ENCODE measurements around the gene RHOU. TPM values are rescaled to one million over a fixed set of nuclear protein-coding genes. Genes with fewer than 3 reads are reported as not detected.
"Not testable (repeated sequence)": the region's sequence is repeated elsewhere in the genome, so short reads cannot be mapped to it uniquely, and the experiment has no call there.

RHOU gene
- total RNA-seq = 0.54 TPM

DNA sequence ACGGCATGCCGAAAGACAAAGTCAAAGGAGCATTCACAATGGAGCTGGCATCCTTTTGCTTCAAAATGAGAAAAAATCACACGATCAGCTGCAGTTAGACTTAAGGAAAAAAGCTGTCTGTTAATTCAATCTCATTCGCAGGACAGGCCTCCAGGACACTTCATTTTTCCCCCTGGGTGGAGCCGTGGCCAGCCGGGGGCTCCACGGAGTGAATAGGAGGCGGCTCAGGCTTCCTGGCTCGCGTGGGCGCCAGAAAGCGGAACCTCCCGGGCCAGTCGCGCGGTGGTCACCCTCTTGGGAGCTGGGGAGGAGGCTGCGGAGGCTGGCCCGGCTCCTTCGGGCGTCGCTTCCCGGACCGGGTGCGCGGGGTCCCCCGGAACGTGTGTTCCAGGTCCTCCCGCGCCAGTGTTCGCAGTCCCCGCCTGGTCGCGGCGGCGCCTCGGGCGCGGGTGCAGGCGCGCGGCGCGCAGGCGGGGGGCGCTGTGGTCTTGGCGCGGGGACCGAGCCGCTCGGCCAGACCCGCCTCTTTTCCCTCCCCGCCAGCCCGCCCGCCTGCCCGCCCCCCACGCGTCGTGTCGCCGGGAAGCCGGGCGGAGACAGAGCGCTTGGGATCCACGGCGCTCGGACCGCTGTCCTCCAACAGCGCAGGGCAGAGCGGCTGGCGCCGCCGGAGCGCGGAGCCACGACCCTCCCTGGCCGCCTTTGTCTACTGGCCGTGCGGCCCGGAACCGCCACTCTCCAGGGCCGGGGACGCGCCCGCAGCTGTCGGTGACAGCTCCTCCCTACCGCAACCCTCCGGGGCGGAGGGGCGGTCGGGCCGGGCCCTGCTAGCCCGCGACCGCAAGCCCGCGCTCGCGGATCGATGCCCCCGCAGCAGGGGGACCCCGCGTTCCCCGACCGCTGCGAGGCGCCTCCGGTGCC lies at the start of gene RHOU:
RHOU (plus strand) TSS at position 599 of the 921 bp plus-strand sequence; CDS start at position 863, 264 bp downstream.
- DNase-seq (ENCODE audit: low read depth in 2 of 3, low spot score in 2 of 3) = peak; percentile 49 to 63 (median 59)

- DNase-seq (ENCODE audit: low read depth in 2 of 3, low spot score in 2 of 3) = no peak
These were observed 47.7 kb upstream of the RHOU start for GRCh38 chr1:228687587-228687986.

GRCh38 chr1:228689255-228689654 lies 46.0 kb upstream of the RHOU start:
- no peak for DNase-seq (ENCODE audit: low read depth in 2 of 3, low spot score in 2 of 3)

- DNase-seq (ENCODE audit: low read depth in 2 of 3, low spot score in 2 of 3) = no peak
These were observed 44.1 kb upstream of the RHOU start for GRCh38 chr1:228691211-228691610.

GRCh38 chr1:228691926-228692325 lies 43.4 kb upstream of the RHOU start:
- DNase-seq (ENCODE audit: low read depth in 2 of 3, low spot score in 2 of 3) = peak in 2 of 3 donors; percentile 50 to 69

DNA sequence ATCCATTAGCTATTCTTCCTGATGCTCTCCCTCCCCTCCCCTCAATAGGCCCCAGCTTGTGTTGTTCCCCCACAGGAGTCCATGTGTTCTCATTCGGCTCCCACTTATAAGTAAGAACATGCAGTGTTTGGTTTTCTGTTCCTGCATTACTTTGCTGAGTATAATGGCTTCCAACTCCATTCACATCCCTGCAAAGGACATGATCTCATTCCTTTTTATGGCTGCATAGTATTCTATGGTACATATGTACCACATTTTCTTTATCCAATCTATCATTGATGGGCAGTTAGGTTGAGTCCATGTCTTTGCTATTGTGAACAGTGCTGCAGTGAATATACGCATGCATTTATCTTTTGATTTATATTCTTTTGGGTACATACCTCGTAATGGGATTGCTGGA lies 40.8 kb upstream of the RHOU start:
- DNase-seq (ENCODE audit: low read depth in 2 of 3, low spot score in 2 of 3) = not testable (repeated sequence)

DNA sequence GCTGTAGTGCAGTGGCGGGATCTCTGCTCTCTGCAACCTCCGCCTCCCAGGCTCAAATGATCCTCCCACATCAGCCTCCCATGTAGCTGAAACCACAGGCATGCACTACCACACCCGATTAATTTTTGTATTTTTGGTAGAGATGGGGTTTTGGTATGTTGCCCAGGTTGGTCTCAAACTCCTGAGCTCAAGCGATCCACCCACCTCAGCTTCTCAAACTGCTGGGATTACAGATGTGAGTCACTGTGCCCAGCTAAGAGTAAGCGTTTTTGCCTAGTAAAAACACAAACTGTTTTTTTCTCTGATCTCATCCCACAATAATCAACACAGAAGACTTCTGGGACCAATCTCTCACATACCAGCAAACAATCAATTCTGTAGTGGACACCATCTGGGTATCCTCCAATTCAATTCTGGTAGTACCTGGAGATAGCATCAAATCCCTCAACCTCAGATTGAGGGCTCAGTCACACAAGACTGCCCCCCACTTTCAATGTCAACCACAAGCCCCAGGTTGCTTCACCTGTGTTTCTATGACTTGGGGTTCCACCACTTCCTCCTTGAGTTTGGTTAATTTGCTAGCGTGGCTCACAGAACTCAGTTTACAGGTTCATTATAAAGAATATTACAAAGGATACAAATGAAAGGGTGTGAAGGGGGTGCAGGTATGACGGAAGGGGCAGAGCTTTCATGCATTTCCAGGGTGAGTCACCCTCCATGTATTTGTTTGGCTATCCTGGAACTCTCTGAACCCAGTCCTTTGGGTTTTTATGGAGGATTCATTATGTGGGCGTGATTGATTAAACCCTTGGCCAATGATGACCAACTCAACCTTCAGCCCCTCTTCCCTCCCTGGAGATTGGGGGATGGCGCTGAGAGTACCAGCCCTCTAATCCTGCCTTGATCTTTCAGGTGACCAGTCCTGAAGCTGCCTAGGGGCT lies 40.0 kb upstream of the RHOU start:
- no peak for DNase-seq (ENCODE audit: low read depth in 2 of 3, low spot score in 2 of 3)

DNA sequence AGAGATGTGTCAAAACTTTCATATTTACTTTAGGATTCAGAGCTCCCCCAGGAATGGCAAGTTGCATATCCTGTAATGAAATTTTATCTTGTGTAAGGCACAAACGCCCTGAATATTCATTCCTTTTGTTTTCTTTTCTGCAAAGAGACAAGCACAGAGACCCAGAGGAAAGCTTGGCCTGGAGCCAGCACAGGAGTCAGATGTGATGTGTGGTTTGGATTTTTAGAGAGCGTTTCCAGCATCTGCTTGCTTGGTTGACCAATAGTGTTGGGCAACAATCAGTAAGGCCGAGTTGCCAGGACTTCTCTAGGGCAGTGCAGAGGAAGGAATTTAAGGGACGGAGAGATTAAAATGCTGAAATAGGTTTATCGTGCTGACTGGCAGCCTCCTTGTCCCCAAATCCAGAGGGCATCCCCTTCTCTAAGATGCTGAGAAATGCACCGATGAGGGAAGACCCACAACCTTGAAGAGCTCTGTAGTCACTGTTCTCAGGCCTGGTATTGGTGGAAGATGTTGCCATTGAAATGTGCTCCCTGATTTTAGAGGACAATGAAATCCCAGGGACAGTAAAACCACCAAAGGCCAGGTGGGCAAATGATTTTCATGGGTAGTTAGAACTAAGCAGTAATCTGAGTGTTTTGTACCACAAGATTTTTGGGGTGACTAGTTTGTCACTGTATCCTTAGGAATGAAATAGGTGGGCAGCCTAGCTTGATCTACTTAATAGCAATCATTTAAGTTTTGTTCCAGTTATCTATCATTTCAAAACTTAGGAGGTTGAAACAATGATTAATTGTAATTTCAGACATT lies 37.9 kb upstream of the RHOU start:
- DNase-seq (ENCODE audit: low read depth in 2 of 3, low spot score in 2 of 3) = peak in 2 of 3 donors; percentile 44 to 76

DNA sequence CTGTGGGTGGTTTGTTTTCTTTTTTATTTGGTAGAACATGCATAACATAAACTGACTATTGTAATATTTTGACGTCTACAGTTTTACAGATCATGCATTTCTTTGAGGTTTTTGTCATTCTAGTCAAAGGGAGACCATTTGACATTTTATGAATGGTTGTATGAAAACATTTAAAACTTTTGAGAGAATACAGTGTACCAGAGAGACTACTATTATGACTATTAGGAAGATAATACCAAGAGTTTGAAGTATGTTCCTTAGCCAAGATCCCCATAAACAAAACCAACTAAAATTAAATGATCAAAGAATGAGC lies 37.3 kb upstream of the RHOU start:
- no peak for DNase-seq (ENCODE audit: low read depth in 2 of 3, low spot score in 2 of 3)

DNA sequence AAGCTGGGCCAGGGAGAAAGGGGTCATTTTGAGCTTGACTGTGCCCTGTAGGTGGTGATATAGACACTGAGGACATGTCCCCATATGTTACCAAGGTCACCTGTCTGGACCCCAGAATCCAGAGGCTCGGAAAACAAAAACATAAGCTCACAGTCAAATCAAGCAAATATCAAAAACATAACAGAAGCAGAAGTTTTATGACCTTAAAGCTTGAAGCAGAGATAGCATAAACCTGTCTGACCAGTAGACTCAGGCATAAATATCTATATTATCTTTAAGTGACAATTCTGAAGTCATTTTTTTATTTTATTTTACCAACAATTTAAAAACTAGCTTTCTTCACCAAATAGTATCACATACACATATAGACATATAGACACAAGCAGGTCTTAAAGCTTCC lies 32.8 kb upstream of the RHOU start:
- no peak for DNase-seq (ENCODE audit: low read depth in 2 of 3, low spot score in 2 of 3)

DNA sequence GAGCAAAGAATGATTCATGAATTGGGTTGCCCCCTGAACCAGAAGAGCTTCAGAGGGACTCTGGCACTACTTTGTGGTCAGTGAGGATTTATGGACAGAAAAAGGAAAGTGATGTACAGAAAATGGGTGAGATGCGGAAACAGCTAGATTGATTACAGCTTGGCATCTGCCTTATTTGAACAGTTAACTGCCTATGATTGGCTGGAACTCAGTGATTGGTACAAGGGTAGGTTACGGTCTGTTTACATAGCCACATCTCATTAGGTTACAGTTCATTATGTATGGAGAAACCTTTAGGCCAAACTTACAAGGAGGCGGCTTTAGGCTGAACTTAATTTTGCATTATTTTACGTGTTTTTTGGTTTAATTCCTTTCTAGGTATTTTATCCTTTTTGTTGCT lies 29.0 kb upstream of the RHOU start:
- DNase-seq (ENCODE audit: low read depth in 2 of 3, low spot score in 2 of 3) = no peak

GRCh38 chr1:228717081-228717480 lies 18.2 kb upstream of the RHOU start:
- DNase-seq (ENCODE audit: low read depth in 2 of 3, low spot score in 2 of 3) = no peak

- DNase-seq (ENCODE audit: low read depth in 2 of 3, low spot score in 2 of 3) = no peak
These were observed 13.9 kb upstream of the RHOU start for GRCh38 chr1:228721407-228721806.

GRCh38 chr1:228723287-228723686 lies 12.0 kb upstream of the RHOU start:
- no peak for DNase-seq (ENCODE audit: low read depth in 2 of 3, low spot score in 2 of 3)

- no peak for DNase-seq (ENCODE audit: low read depth in 2 of 3, low spot score in 2 of 3)
These were observed 11.4 kb upstream of the RHOU start for GRCh38 chr1:228723921-228724320.

- DNase-seq (ENCODE audit: low read depth in 2 of 3, low spot score in 2 of 3) = no peak
These were observed 10.1 kb upstream of the RHOU start for GRCh38 chr1:228725178-228725577.

GRCh38 chr1:228727681-228728171 lies 7.6 kb upstream of the RHOU start:
- no peak for DNase-seq (ENCODE audit: low read depth in 2 of 3, low spot score in 2 of 3)

GRCh38 chr1:228732426-228732825 lies 2.9 kb upstream of the RHOU start:
- DNase-seq (ENCODE audit: low read depth in 2 of 3, low spot score in 2 of 3) = no peak

DNA sequence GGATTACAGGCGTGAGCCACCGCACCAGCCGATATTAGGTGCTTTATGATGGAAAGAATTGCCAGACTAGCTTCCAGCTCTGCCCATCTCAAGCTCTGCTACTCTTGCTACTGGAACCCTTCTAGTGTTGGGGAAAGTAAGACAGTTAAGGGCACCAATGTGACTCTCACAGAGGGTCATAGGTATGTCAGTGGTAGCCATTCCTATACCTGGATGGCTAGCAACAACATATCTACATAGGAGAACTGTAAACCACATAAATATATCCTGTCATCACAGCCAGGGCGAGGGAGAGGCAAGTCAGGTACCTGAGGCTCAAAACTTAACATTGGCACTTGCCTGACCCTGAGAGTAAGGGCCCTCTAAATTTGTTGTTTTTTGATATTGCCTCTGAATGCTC lies 1.7 kb upstream of the RHOU start:
- no peak for DNase-seq (ENCODE audit: low read depth in 2 of 3, low spot score in 2 of 3)

- peak; percentile 7 to 47 (median 18) for DNase-seq (ENCODE audit: low read depth in 2 of 3, low spot score in 2 of 3)
These were observed 750 bp downstream of the RHOU start for GRCh38 chr1:228735871-228736586.

All from hematopoietic multipotent progenitor cell (in vitro differentiated cells).